Vagina (tissue), 2 donors: ENCODE measurements around the gene RIPK3.

Source experiments
- CTCF ChIP-seq, 3 experiments: fragments of 450-650 bp in 2 of 3; fragments of 200-600 bp in 1 of 3; sonication (generic) in 1 of 3; IDR thresholded peaks; one replicate each; pipeline ENCODE4 v1.5.1; 2017 to 2019; ENCODE audit warnings: antibody characterized with exemption in 3 of 3, mild to moderate bottlenecking in 2 of 3, moderate library complexity in 2 of 3
- POLR2A ChIP-seq, 2 donors: fragments of 450-650 bp; IDR thresholded peaks; one replicate each; pipeline ENCODE4 v1.6.1; 2017; ENCODE audit warnings: antibody characterized with exemption in 2 of 2, mild to moderate bottlenecking in 2 of 2, moderate library complexity in 2 of 2
- POLR2AphosphoS5 ChIP-seq, 2 donors: sonication (generic); formaldehyde crosslinking; IDR thresholded peaks; one replicate each; pipeline ENCODE4 v1.9.0; 2017; ENCODE audit warnings: antibody characterized with exemption in 2 of 2, mild to moderate bottlenecking in 2 of 2, low read depth in 1 of 2; ENCODE audit not compliant: insufficient read depth in 1 of 2

- TF ChIP-seq CTCF (IDR thresholded peaks at IDR 0.05) (peak; percentile 38 to 81 (median 51)), POLR2A (IDR thresholded peaks at IDR 0.05) (no peak), POLR2AphosphoS5 (IDR thresholded peaks at IDR 0.05; ENCODE audit: insufficient read depth in 1 of 2, low read depth in 1 of 2) (peak in 1 of 2 donors; percentile 30)
Observed at GRCh38 chr14:24332268-24332993, 7.4 kb downstream of the RIPK3 start.
